GM23338 (cell line): ENCODE data around the gene GK2. TPM values are rescaled to one million over a fixed set of nuclear protein-coding genes. Genes with fewer than 3 reads are reported as not detected.

Experiments
- ATAC-seq: fragments of 200-7000 bp; cut with Tn5 transposase; 3 replicates; pipeline ENCODE4 v1.9.1; 2020
- DNase-seq: peaks from one replicate; pipeline ENCODE4 v3.0.0-alpha.2; 2015; ENCODE audit warnings: low spot score
- H2AFZ ChIP-seq: fragments of 200-600 bp; sonication (generic); 2 replicates; pipeline ENCODE4 v1.8.0; 2016; ENCODE audit warnings: antibody characterized with exemption, mild to moderate bottlenecking, moderate library complexity
- H3F3A ChIP-seq: fragments of 200-600 bp; sonication (generic); replicated peaks from 2 replicates; pipeline ENCODE4 v1.8.0; 2017; ENCODE audit warnings: antibody characterized with exemption, mixed run types, low read depth
- H3K27ac ChIP-seq: fragments of 200-600 bp; sonication (generic); 2 replicates; pipeline ENCODE4 v1.6.1; 2016; ENCODE audit warnings: low read depth
- H3K27me3 ChIP-seq: fragments of 200-600 bp; sonication (generic); 2 replicates; pipeline ENCODE4 v1.8.0; 2016; ENCODE audit warnings: mild to moderate bottlenecking, mixed run types, moderate library complexity; ENCODE audit not compliant: insufficient read depth
- H3K36me3 ChIP-seq: fragments of 200-600 bp; sonication (generic); 2 replicates; pipeline ENCODE4 v1.8.0; 2016; ENCODE audit warnings: mild to moderate bottlenecking; ENCODE audit not compliant: insufficient read depth
- H3K4me1 ChIP-seq: fragments of 200-600 bp; sonication (generic); 2 replicates; pipeline ENCODE4 v1.8.0; 2016; ENCODE audit warnings: mild to moderate bottlenecking, moderate library complexity; ENCODE audit not compliant: insufficient read depth
- H3K4me2 ChIP-seq: fragments of 200-600 bp; sonication (generic); 2 replicates; pipeline ENCODE4 v1.7.1; 2017; ENCODE audit warnings: mixed run types
- H3K4me3 ChIP-seq: fragments of 200-600 bp; sonication (generic); 2 replicates; pipeline ENCODE4 v1.6.1; 2016; ENCODE audit warnings: mixed run types
- H3K79me2 ChIP-seq: fragments of 200-600 bp; sonication (generic); replicated peaks from 2 replicates; pipeline ENCODE4 v1.8.0; 2017; ENCODE audit warnings: mild to moderate bottlenecking; ENCODE audit not compliant: insufficient read depth
- H3K9me2 ChIP-seq: fragments of 200-600 bp; sonication (generic); 2 replicates; pipeline ENCODE4 v1.8.0; 2017; ENCODE audit not compliant: insufficient read depth
- H4K20me1 ChIP-seq: fragments of 200-600 bp; sonication (generic); replicated peaks from 2 replicates; pipeline ENCODE4 v1.8.0; 2017; ENCODE audit warnings: mild to moderate bottlenecking; ENCODE audit not compliant: insufficient read depth
- H3K27ac Mint-ChIP-seq: 2 replicates; pipeline ENCODE4 v1.8.0; 2020; ENCODE audit warnings: inconsistent platforms, mild to moderate bottlenecking, moderate library complexity, mixed read lengths
- H3K27me3 Mint-ChIP-seq: 3 replicates; pipeline ENCODE4 v1.8.0; 2022; ENCODE audit warnings: low read depth, mild to moderate bottlenecking, moderate library complexity, mixed read lengths, inconsistent platforms; ENCODE audit not compliant: insufficient read depth, poor library complexity
- H3K36me3 Mint-ChIP-seq: 3 replicates; pipeline ENCODE4 v1.8.0; 2021; ENCODE audit warnings: low read depth, mild to moderate bottlenecking, inconsistent platforms, moderate library complexity, mixed read lengths
- H3K4me1 Mint-ChIP-seq: 3 replicates; pipeline ENCODE4 v1.8.0; 2020; ENCODE audit warnings: mild to moderate bottlenecking, inconsistent platforms, mixed read lengths
- H3K4me3 Mint-ChIP-seq: 3 replicates; pipeline ENCODE4 v1.8.0; 2021; ENCODE audit warnings: moderate library complexity, mild to moderate bottlenecking, inconsistent platforms, mixed read lengths
- H3K9me3 Mint-ChIP-seq: 3 replicates; pipeline ENCODE4 v1.8.0; 2020; ENCODE audit warnings: moderate library complexity, mild to moderate bottlenecking, inconsistent platforms, mixed read lengths
- CREB1 ChIP-seq: fragments of 250-450 bp; sonication (Bioruptor Pico); IDR thresholded peaks from 2 replicates; pipeline ENCODE4 v1.5.0; 2020; ENCODE audit warnings: low read depth, mild to moderate bottlenecking, moderate library complexity
- CTCF ChIP-seq, 2 experiments: fragments of 200-600 bp in 1 of 2; sonication (generic) in 1 of 2; conservative IDR thresholded peaks; 2 replicates each; pipeline versions ENCODE4 v1.5.1 to v1.6.1; 2016 to 2017; ENCODE audit warnings: antibody characterized with exemption in 2 of 2, low read depth in 2 of 2, mild to moderate bottlenecking in 2 of 2, moderate library complexity in 1 of 2
- EZH2phosphoT487 ChIP-seq: fragments of 200-600 bp; sonication (generic); IDR thresholded peaks from one replicate; pipeline ENCODE4 v1.8.1; 2018; ENCODE audit warnings: antibody characterized with exemption; ENCODE audit not compliant: unreplicated experiment
- NANOG ChIP-seq: IDR thresholded peaks from 2 replicates; pipeline ENCODE4 v1.6.1; 2016; ENCODE audit warnings: antibody characterized with exemption, borderline replicate concordance
- POLR2AphosphoS5 ChIP-seq: IDR thresholded peaks from 2 replicates; pipeline ENCODE4 v1.6.1; 2016; ENCODE audit warnings: antibody characterized with exemption, low read depth
- STAT1 ChIP-seq: IDR thresholded peaks from one replicate; pipeline ENCODE4 v1.6.1; 2016; ENCODE audit warnings: antibody characterized with exemption; ENCODE audit not compliant: unreplicated experiment
- ZNF114 ChIP-seq: fragments of 250-450 bp; sonication (Bioruptor Pico); IDR thresholded peaks from 2 replicates; pipeline ENCODE4 v1.5.0; 2020; ENCODE audit warnings: mild to moderate bottlenecking, moderate library complexity
- ZNF331 ChIP-seq: fragments of 250-450 bp; sonication (Bioruptor Pico); IDR thresholded peaks from 2 replicates; pipeline ENCODE4 v1.5.0; 2020; ENCODE audit warnings: low read depth, mild to moderate bottlenecking, moderate library complexity
- polyA plus RNA-seq: library from polyadenylated mRNA; unstranded; fragments of >200 nt; fragmentation: Nextera tagmentation; extraction: Ambion mirVana; gene quantifications from 2 replicates; pipeline ENCODE4 v1.2.1, GENCODE V29; 2016
- total RNA-seq: library from RNA; depleted of rRNA; stranded (reverse); fragments of >200 nt; shearing (Covaris generic); gene quantifications from 2 replicates; pipeline ENCODE4 v1.2.3, GENCODE V29; 2014
- TF ChIP-seq, protein P1 (sequence below): fragments of 250-450 bp; sonication (Bioruptor Pico); IDR thresholded peaks from 2 replicates; pipeline ENCODE4 v1.5.0; 2020; ENCODE audit warnings: mild to moderate bottlenecking, moderate library complexity
- TF ChIP-seq, protein P2 (sequence below): IDR thresholded peaks from 2 replicates; pipeline ENCODE4 v1.6.1; 2016; ENCODE audit warnings: antibody characterized with exemption

Gene GK2
- total and polyA plus RNA-seq, 2 experiments from 2014 or later: not detected

DNA sequence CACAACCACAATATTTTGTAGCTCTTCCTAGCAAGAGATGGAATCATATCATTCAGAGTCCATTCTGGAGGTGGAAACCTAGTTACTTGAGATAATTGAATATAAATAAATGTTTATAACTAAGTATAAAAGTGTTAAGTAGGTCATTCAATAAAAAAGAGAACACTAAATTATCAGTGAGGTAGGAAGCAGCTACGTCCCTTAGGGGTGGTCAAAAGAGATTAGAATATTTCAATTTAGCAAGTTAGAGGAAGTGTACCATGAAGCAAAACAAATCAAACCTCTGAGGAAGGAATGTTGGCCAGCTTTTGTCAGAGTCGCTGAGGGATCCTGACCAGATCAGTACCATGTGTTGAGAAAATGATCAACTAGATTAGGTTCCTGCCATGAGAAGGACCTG is 38.0 kb downstream of the GK2 start:
- no peak overlapping the region for H2AFZ ChIP-seq
- H3K4me3 ChIP-seq: no peak overlapping the region
- no peaks in the 10 kb centered on the region for H3K79me2 ChIP-seq
- no peaks in the 10 kb centered on the region for H3K36me3 ChIP-seq
- no peaks in the 10 kb centered on the region for H3K36me3 Mint-ChIP-seq
- no peak overlapping the region for H3K4me2 ChIP-seq
- no peak for TF ChIP-seq CREB1 (CRISPR knock-in tag)
- H3K4me1 ChIP-seq: no peaks in the 10 kb centered on the region
- no peaks in the 10 kb centered on the region for H3K27me3 Mint-ChIP-seq
- ATAC-seq: no peak
- no peaks in the 10 kb centered on the region; the same call in 2 of the 3 replicates for H3K4me1 Mint-ChIP-seq
- no peaks in the 10 kb centered on the region for H3K9me3 Mint-ChIP-seq
- H3K27ac ChIP-seq: no peak overlapping the region
- H3K4me3 Mint-ChIP-seq: no peak overlapping the region
- H3K9me2 ChIP-seq: peaks cover 7% of the 10 kb centered on the region; the same call in 1 of the 2 replicates
- H3F3A ChIP-seq: no peaks in the 10 kb centered on the region
- no peaks in the 10 kb centered on the region for H3K27me3 ChIP-seq
- no peak overlapping the region for H3K27ac Mint-ChIP-seq
- no peak for DNase-seq
- H4K20me1 ChIP-seq: no peaks in the 10 kb centered on the region

GRCh38 chr4:79367096-79367495 is 40.9 kb downstream of the GK2 start:
- DNase-seq (no peak), ATAC-seq (no peak)
- H3K27ac ChIP-seq: no peak overlapping the region
- H3K36me3 ChIP-seq: no peaks in the 10 kb centered on the region
- Mint-ChIP-seq H3K27ac (no peak overlapping the region), H3K4me1 (no peaks in the 10 kb centered on the region; the same call in 2 of the 3 replicates), H3K36me3 (no peaks in the 10 kb centered on the region), H3K27me3 (no peaks in the 10 kb centered on the region), H3K4me3 (no peak overlapping the region), H3K9me3 (no peaks in the 10 kb centered on the region)
- no peaks in the 10 kb centered on the region for H4K20me1 ChIP-seq
- no peak overlapping the region for H3K4me3 ChIP-seq
- no peak overlapping the region for H3K4me2 ChIP-seq
- no peaks in the 10 kb centered on the region for H3F3A ChIP-seq
- no peaks in the 10 kb centered on the region for H3K4me1 ChIP-seq
- H3K27me3 ChIP-seq: no peaks in the 10 kb centered on the region
- no peak overlapping the region for H2AFZ ChIP-seq
- H3K79me2 ChIP-seq: no peaks in the 10 kb centered on the region
- H3K9me2 ChIP-seq: 0 out of 2 replicates have a peak, but pooled peaks cover 2% of the 10 kb centered on the region
- TF ChIP-seq, protein P1, sequence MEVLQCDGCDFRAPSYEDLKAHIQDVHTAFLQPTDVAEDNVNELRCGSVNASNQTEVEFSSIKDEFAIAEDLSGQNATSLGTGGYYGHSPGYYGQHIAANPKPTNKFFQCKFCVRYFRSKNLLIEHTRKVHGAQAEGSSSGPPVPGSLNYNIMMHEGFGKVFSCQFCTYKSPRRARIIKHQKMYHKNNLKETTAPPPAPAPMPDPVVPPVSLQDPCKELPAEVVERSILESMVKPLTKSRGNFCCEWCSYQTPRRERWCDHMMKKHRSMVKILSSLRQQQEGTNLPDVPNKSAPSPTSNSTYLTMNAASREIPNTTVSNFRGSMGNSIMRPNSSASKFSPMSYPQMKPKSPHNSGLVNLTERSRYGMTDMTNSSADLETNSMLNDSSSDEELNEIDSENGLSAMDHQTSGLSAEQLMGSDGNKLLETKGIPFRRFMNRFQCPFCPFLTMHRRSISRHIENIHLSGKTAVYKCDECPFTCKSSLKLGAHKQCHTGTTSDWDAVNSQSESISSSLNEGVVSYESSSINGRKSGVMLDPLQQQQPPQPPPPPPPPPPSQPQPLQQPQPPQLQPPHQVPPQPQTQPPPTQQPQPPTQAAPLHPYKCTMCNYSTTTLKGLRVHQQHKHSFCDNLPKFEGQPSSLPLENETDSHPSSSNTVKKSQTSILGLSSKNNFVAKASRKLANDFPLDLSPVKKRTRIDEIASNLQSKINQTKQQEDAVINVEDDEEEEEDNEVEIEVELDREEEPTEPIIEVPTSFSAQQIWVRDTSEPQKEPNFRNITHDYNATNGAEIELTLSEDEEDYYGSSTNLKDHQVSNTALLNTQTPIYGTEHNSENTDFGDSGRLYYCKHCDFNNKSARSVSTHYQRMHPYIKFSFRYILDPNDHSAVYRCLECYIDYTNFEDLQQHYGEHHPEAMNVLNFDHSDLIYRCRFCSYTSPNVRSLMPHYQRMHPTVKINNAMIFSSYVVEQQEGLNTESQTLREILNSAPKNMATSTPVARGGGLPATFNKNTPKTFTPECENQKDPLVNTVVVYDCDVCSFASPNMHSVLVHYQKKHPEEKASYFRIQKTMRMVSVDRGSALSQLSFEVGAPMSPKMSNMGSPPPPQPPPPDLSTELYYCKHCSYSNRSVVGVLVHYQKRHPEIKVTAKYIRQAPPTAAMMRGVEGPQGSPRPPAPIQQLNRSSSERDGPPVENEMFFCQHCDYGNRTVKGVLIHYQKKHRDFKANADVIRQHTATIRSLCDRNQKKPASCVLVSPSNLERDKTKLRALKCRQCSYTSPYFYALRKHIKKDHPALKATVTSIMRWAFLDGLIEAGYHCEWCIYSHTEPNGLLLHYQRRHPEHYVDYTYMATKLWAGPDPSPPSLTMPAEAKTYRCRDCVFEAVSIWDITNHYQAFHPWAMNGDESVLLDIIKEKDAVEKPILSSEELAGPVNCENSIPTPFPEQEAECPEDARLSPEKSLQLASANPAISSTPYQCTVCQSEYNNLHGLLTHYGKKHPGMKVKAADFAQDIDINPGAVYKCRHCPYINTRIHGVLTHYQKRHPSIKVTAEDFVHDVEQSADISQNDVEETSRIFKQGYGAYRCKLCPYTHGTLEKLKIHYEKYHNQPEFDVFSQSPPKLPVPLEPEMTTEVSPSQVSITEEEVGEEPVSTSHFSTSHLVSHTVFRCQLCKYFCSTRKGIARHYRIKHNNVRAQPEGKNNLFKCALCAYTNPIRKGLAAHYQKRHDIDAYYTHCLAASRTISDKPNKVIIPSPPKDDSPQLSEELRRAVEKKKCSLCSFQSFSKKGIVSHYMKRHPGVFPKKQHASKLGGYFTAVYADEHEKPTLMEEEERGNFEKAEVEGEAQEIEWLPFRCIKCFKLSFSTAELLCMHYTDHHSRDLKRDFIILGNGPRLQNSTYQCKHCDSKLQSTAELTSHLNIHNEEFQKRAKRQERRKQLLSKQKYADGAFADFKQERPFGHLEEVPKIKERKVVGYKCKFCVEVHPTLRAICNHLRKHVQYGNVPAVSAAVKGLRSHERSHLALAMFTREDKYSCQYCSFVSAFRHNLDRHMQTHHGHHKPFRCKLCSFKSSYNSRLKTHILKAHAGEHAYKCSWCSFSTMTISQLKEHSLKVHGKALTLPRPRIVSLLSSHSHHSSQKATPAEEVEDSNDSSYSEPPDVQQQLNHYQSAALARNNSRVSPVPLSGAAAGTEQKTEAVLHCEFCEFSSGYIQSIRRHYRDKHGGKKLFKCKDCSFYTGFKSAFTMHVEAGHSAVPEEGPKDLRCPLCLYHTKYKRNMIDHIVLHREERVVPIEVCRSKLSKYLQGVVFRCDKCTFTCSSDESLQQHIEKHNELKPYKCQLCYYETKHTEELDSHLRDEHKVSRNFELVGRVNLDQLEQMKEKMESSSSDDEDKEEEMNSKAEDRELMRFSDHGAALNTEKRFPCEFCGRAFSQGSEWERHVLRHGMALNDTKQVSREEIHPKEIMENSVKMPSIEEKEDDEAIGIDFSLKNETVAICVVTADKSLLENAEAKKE (CRISPR knock-in tag): no peak
- no peak for TF ChIP-seq ZNF331 (CRISPR knock-in tag)
- no peak for TF ChIP-seq CTCF (conservative IDR thresholded peaks at IDR 0.05; ENCODE audit: low read depth in 2 of 2)
- TF ChIP-seq, protein P2, sequence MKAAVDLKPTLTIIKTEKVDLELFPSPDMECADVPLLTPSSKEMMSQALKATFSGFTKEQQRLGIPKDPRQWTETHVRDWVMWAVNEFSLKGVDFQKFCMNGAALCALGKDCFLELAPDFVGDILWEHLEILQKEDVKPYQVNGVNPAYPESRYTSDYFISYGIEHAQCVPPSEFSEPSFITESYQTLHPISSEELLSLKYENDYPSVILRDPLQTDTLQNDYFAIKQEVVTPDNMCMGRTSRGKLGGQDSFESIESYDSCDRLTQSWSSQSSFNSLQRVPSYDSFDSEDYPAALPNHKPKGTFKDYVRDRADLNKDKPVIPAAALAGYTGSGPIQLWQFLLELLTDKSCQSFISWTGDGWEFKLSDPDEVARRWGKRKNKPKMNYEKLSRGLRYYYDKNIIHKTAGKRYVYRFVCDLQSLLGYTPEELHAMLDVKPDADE: no peak
- no peak for TF ChIP-seq POLR2AphosphoS5
- TF ChIP-seq NANOG: no peak
- no peak for TF ChIP-seq EZH2phosphoT487
- no peak for TF ChIP-seq ZNF114 (CRISPR knock-in tag)
- TF ChIP-seq STAT1: no peak
